GM18868 (cell line): ENCODE data around the gene GPR141.

Experiments
- ATAC-seq: cut with Tn5 transposase; IDR thresholded peaks from one replicate; pipeline ENCODE4 v1.9.1; 2021; ENCODE audit warnings: mild to moderate bottlenecking, moderate library complexity; ENCODE audit not compliant: unreplicated experiment

The GPR141 gene

DNA sequence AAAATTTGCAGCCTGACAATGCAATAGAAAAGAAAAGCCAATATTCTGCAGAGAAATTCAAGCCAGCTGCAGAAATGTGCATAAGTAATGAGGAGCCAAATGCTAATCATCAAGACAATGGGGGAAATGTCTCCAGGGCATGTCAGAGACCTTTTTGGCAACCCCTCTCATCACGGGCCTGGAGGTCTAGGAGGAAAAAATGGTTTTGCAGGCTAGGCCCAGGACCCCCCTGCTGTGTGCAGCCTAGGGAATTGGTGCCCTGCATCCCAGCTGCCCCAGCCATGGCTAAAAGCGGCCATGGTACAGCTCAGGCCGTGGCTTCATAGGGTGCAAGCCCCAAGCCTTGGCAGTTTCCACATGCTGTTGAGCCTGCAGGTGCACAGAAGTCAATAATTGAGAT, 92.4 kb downstream of the GPR141 start:
- ATAC-seq: no peak

DNA sequence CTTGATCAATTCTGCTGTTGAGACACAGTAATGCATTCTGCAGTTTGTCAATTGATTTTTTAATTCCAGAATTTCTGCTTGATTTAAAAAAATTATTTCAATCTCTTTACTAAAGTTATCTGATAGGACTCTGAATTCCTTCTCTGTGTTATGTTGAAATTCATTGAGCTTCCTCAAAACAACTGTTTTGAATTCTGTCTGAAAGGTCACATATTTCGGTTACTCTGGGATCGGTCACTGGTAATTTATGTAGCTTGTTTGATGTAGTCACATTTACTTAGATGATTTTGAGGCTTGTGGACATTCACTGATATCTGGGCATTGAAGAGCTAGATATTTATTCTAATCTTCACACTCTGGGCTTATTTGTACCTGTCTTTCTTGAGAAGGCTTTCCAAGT, 97.6 kb downstream of the GPR141 start:
- ATAC-seq: no peak

DNA sequence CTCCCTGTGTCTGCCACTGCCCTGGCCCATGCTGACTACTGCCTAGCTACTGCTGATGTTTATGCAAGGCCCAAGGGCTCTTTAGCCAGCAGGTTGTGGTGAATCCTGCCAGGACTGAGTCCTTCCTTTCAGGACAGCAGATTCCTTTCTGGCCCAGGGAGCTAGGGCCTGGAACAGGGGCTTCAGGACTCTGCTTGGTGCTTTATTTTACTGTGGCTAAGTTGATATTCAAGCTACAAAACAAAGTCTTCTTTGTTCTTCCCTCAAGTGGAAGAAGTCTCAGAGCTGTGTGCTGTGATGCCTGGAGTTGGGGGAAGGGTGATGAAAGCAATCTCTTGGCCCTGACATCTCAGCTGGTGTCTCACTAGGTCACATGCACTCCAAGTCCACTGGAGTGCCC, 98.6 kb downstream of the GPR141 start:
- no peak for ATAC-seq

DNA sequence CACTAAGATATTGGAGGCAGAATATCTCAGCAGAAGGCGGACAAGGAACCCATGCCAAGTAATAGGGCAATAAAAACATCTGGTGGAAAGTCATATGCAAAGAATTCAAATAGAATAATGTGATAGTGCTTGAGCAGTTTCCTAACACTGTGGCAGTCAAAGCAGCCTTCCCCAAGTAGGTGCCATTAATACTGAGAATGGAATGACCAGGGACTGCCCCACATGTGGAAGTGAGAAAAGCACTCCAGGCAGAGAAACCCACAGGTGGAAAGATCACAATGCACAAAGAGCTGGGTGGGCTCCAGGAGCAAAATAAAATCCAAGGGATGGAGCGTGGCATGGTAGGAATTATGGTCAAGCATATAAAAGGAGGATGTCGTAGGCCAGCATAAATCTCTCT, 100.4 kb downstream of the GPR141 start:
- peak; percentile 36 for ATAC-seq

DNA sequence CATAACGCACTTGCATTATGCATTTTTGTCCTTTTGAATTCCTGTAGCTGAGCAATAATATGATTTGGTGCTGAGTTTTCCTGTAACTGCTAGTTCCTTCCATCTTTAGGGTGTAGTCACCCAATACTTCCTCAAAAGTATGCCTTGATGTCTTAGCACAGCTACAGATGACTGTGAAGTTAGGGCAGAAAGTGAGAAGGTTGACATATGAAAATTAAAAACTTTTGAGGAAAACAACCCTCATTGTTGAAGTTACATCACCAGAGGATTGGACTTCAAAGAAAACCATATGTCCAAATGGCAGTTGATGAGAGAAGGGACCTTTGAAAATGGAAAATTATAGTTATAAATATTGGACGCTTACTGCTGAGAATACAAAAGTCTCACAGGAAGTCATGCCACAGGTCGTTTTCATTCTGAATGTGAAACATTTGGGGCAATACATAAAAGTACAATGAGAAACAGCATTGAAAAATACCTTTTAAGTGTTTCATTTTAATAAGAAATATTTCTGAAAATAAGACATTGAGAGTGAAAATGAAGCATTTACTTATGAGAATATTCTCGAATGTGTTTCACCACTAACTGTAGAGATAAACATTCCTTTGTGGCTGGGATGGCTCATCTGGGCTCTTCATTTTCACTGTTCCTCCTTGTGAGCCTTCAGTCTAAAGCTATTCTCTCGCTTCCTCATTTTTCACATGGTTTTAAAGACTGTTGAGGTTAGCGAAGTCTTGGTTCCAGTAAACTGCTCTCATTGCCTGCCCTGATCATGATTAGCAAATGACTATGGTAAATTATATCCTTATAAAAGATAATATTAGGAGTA, 103.4 kb downstream of the GPR141 start:
- ATAC-seq: peak; percentile 84
